K562 (cell line): ENCODE results near the gene AMZ1. TPM values are rescaled to one million over a fixed set of nuclear protein-coding genes. Genes with fewer than 3 reads are reported as not detected.

Experiments
- ATF2 ChIP-seq: sonication (generic); formaldehyde crosslinking; IDR thresholded peaks from 2 replicates; pipeline ENCODE4 v1.8.1; 2022; ENCODE audit warnings: missing genetic modification reagents
- C11orf30 ChIP-seq: fragments of 450-650 bp; IDR thresholded peaks from 2 replicates; pipeline ENCODE4 v1.6.1; 2016; ENCODE audit warnings: low read depth, mild to moderate bottlenecking
- DMBX1 ChIP-seq: fragments of 250-450 bp; sonication (Bioruptor Pico); IDR thresholded peaks from 2 replicates; pipeline ENCODE4 v1.8.0; 2022; ENCODE audit warnings: inconsistent platforms, mild to moderate bottlenecking, moderate library complexity, borderline replicate concordance
- GATA2 ChIP-seq: sonication (generic); formaldehyde crosslinking; IDR thresholded peaks from 2 replicates; pipeline ENCODE4 v1.4.0; 2020; ENCODE audit warnings: mild to moderate bottlenecking, missing genetic modification reagents
- HCFC1 ChIP-seq: IDR thresholded peaks from 2 replicates; pipeline ENCODE4 v1.6.1; 2012; ENCODE audit warnings: low read depth, low read length, improper control_type of control experiment
- JUND ChIP-seq, 2 experiments: IDR thresholded peaks; 2 replicates in 1 of 2; 3 replicates in 1 of 2; pipeline ENCODE4 v1.6.1; 2011; ENCODE audit warnings: borderline replicate concordance in 2 of 2, low read depth in 2 of 2, low read length in 2 of 2, improper control_type of control experiment in 1 of 2, missing biosample characterization in 1 of 2, missing genetic modification characterization in 1 of 2, missing genetic modification reagents in 1 of 2
- LARP7 ChIP-seq: fragments of 450-650 bp; IDR thresholded peaks from 2 replicates; pipeline ENCODE4 v1.6.1; 2016
- MNT ChIP-seq, 2 experiments: fragments of 450-650 bp; conservative IDR thresholded peaks; 2 replicates each; pipeline ENCODE4 v1.6.1; 2017; ENCODE audit warnings: mild to moderate bottlenecking in 2 of 2, moderate library complexity in 2 of 2
- NCOA1 ChIP-seq: fragments of 450-650 bp; IDR thresholded peaks from 2 replicates; pipeline ENCODE4 v1.6.1; 2016; ENCODE audit warnings: low read depth
- NCOR1 ChIP-seq: fragments of 450-650 bp; IDR thresholded peaks from 2 replicates; pipeline ENCODE4 v1.6.1; 2016; ENCODE audit warnings: mild to moderate bottlenecking, moderate library complexity
- NR1H2 ChIP-seq: sonication (generic); formaldehyde crosslinking; IDR thresholded peaks from 2 replicates; pipeline ENCODE4 v1.4.0; 2020; ENCODE audit warnings: mild to moderate bottlenecking, missing genetic modification reagents
- SMAD4 ChIP-seq: fragments of 250-450 bp; sonication (Bioruptor Pico); conservative IDR thresholded peaks from 2 replicates; pipeline ENCODE4 v1.8.0; 2021; ENCODE audit warnings: inconsistent platforms, mild to moderate bottlenecking, moderate library complexity
- TRIM24 ChIP-seq, 2 experiments: fragments of 450-650 bp; IDR thresholded peaks; 2 replicates each; pipeline ENCODE4 v1.6.1; 2016
- polyA plus RNA-seq, 8 experiments: library from polyadenylated mRNA; depleted of rRNA in 4 of 8; stranded (reverse) in 5 of 8; unstranded in 3 of 8; fragments of >200 nt; fragmentation: Nextera tagmentation in 2 of 8; fragmentation: Illumina TruSeq in 1 of 8; extraction: Ambion mirVana in 2 of 8; extraction: Trizol in 1 of 8; gene quantifications; 2 replicates each; pipeline versions ENCODE4 v1.2.1 to v1.2.3, GENCODE V29; 2011 to 2014; ENCODE audit warnings: inconsistent platforms in 1 of 8, missing spikeins in 1 of 8
- total RNA-seq, 7 experiments: library from RNA; depleted of rRNA in 6 of 7; stranded (reverse); fragments of >200 nt in 6 of 7; fragmentation: Illumina TruSeq in 2 of 7; extraction: Trizol in 2 of 7; gene quantifications; 2 replicates each; pipeline versions ENCODE4 v1.2.1 to v1.2.3, GENCODE V29; 2011 to 2021; ENCODE audit warnings: low replicate concordance in 1 of 7
- TF ChIP-seq, protein P1 (sequence below), 3 experiments: fragments of 200-800 bp in 1 of 3; fragments of 250-450 bp in 1 of 3; fragments of 450-650 bp in 1 of 3; sonication (Bioruptor Pico) in 1 of 3; sonication (Bioruptor generic) in 1 of 3; formaldehyde crosslinking in 1 of 3; IDR thresholded peaks; 2 replicates each; pipeline versions ENCODE4 v1.6.1 to v1.8.0; 2016 to 2022; ENCODE audit warnings: mild to moderate bottlenecking in 2 of 3, missing genetic modification characterization in 2 of 3, missing compliant biosample characterization in 1 of 3, moderate library complexity in 1 of 3

The AMZ1 gene
- total and polyA plus RNA-seq, 9 of the 15 experiments (the other 6 are each of a cell fraction or from before 2014, with no cell fraction given) = not detected

- TF ChIP-seq, protein P1, sequence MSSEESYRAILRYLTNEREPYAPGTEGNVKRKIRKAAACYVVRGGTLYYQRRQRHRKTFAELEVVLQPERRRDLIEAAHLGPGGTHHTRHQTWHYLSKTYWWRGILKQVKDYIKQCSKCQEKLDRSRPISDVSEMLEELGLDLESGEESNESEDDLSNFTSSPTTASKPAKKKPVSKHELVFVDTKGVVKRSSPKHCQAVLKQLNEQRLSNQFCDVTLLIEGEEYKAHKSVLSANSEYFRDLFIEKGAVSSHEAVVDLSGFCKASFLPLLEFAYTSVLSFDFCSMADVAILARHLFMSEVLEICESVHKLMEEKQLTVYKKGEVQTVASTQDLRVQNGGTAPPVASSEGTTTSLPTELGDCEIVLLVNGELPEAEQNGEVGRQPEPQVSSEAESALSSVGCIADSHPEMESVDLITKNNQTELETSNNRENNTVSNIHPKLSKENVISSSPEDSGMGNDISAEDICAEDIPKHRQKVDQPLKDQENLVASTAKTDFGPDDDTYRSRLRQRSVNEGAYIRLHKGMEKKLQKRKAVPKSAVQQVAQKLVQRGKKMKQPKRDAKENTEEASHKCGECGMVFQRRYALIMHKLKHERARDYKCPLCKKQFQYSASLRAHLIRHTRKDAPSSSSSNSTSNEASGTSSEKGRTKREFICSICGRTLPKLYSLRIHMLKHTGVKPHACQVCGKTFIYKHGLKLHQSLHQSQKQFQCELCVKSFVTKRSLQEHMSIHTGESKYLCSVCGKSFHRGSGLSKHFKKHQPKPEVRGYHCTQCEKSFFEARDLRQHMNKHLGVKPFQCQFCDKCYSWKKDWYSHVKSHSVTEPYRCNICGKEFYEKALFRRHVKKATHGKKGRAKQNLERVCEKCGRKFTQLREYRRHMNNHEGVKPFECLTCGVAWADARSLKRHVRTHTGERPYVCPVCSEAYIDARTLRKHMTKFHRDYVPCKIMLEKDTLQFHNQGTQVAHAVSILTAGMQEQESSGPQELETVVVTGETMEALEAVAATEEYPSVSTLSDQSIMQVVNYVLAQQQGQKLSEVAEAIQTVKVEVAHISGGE (CRISPR knock-in tag; IDR thresholded peaks at IDR 0.05) = peak in 1 of 3 experiments; percentile 56; a peak in 1 of 6 replicates
- TF ChIP-seq SMAD4 (CRISPR knock-in tag) (peak; percentile 60; the same call in 1 of the 2 replicates), MNT (conservative IDR thresholded peaks at IDR 0.05) (peak in 1 of 2 experiments; percentile 42; a peak in 1 of 4 replicates), DMBX1 (peak; percentile 64), JUND (IDR thresholded peaks at IDR 0.05; ENCODE audit: borderline replicate concordance, low read depth, low read length) (no peak), JUND (tag; IDR thresholded peaks at IDR 0.05; ENCODE audit: borderline replicate concordance, low read depth, low read length) (peak; percentile 46; the same call in 1 of the 3 replicates), HCFC1 (no peak), ATF2 (CRISPR knock-in tag) (no peak), NR1H2 (no peak), NCOR1 (peak; percentile 84), LARP7 (no peak), TRIM24 (IDR thresholded peaks at IDR 0.05) (peak in 1 of 2 experiments; percentile 62; a peak in 1 of 4 replicates), GATA2 (CRISPR knock-in tag) (0 out of 2 replicates have a peak, but pooled peaks have one; percentile 28), NCOA1 (peak; percentile 42; the same call in 1 of the 2 replicates), C11orf30 (no peak)
Observed at GRCh38 chr7:2734751-2735571, 47.0 kb downstream of the AMZ1 start (continued).
